Activated CD4-positive, alpha-beta T cell treated with anti-CD3 and anti-CD28 coated beads, Interleukin-10, Interleukin-2, amounts not matched to agents 100 ng/mL and 50 ng/mL, durations not matched to agents 16 hours and 8 hours (primary cell): ENCODE data around the gene WFDC5.

Experiments used
- DNase-seq: peaks from one replicate; pipeline ENCODE4 v3.0.0-alpha.2; 2020

WFDC5 gene

GRCh38 chr20:45113865-45114264, 1.1 kb downstream of the WFDC5 start:
- DNase-seq = no peak

- no peak for DNase-seq
Measured at GRCh38 chr20:45112754-45113153, 2.2 kb downstream of the WFDC5 start.

DNA sequence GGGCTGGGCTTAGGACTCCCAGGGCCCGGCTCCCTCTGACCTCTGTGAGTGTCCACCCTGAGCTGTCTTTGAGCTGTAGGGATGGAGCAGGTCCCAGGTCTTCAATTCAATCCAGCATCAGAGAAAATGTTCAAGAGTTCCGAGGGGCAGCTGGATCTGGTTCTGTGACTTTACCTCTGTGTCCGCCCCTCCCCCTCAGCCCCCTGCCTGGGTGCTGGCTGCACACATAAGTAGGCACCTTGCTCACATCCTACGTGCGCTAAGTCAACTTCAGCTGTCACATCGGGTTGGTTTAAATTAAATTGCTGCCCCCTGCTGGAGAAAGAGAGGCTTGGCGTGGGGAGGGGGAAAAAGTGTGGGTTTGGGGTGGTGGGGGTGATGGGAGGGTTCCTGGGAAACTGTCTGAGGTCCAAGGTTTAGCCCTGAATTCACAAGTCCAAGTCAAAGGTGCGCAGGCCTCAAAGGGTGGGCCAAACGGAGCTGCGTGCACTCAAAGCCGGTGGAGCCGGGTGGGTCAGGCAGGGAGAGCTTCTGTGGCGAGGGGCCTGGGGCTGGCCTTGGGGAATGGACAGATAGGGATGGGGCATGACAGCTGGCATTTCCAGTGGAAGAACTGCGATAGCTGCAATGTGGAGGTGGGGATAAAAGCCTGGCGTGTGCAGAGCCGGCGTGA, 3.0 kb downstream of the WFDC5 start:
- DNase-seq = peak; percentile 39

DNA sequence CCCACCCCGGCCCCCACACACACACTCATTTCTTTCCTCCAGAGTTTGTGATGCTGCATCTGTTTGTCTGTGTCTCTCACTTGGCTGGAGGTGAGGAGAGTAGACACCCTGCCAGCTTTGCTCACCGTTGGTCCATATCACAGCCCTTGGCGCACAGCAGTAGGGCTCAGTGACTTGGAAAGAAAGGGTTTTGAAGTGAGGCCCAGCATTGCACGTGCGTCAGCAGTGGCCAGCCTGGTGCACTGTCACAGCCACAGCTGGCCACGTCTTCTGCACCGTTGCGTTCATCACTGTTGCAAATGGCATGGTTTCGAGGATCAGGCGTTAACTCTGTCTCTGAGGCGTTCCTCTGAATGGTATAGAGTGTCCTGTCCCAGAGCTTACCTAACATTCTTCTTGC, 3.7 kb downstream of the WFDC5 start:
- no peak for DNase-seq

DNA sequence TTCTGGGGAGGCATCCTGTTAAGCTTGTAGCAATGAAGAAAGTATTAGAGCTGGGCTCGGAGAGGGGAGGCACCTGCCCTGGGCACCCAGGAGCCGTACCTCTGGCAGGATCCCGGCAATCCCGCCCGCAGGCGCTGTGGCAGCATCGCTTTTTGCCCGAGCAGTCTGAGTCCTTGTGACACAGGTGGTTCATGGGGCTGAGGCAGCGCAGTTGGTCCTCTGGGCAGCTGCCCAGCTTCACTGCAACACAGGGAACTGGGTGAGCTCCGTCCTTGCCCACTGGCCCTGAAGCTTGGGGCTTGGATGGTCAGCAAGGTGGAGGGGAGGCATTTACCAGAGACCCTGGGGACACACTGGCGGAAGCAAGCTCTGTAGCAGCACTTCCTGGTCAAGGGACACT, 4.7 kb downstream of the WFDC5 start:
- no peak for DNase-seq

DNA sequence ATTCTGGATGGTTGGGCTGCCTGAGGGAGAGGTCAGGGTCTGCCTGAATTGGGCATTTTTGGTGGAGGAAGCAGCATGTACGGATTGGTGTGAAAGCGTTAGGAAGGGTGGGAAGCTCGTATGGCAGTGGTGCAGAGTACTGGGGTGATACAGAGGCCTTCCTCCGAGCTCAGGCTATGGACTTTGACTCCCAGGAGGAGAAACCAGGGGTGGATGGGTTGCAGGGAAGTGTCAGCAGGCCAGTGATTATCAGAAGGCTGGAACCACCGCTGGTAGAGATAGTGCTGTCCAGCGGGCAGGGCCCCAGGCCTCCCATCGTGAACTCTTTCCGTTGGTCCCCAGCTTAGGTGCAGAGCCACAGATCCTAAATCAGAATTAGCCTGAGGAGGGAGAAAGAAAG, 5.3 kb downstream of the WFDC5 start:
- DNase-seq = no peak

GRCh38 chr20:45105317-45105716, 9.7 kb downstream of the WFDC5 start:
- no peak for DNase-seq

GRCh38 chr20:45104786-45105185, 10.2 kb downstream of the WFDC5 start:
- no peak for DNase-seq

GRCh38 chr20:45103072-45103471, 11.9 kb downstream of the WFDC5 start:
- no peak for DNase-seq

- DNase-seq = no peak
Measured at GRCh38 chr20:45101333-45101850, 13.6 kb downstream of the WFDC5 start.

DNA sequence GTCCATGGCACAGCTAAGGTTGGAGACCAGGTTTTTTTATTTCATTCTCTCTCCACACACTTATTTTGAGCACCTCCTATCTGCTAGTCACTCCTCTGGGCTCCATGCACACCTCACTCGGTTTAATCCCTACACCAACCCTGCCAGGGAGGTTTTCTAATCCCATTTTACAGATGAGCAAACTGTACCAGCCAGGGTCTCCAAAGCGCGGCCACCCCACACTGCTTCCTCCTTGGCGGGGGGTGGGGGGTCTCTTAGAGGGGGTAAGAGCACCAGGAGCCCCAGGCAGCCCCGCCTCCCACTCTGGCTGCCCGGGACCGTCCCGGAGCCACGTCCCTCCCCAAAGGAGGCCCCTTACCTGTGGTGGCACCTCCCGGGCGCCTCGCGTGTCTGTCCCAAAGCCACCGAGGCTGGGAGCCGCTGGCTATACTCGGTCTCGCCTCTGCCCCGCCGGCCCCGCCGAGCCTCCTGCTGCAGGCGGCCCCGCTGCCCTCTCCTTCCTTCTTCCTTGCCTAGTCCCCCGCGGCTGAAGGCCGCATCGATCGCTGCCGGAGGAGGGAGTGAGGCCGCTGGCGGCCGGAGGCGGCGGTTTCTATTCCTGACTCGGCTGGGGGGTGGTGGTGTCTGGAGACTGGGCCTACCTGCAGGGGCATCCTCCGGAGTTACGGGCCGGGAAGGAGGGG, 14.3 kb downstream of the WFDC5 start, which contains the start of gene KCNS1:
Gene KCNS1, minus strand, starts transcription at position 565 of the 683 bp plus-strand sequence. CDS start 1,891 bp downstream, outside the sequence.
- no peak for DNase-seq

DNA sequence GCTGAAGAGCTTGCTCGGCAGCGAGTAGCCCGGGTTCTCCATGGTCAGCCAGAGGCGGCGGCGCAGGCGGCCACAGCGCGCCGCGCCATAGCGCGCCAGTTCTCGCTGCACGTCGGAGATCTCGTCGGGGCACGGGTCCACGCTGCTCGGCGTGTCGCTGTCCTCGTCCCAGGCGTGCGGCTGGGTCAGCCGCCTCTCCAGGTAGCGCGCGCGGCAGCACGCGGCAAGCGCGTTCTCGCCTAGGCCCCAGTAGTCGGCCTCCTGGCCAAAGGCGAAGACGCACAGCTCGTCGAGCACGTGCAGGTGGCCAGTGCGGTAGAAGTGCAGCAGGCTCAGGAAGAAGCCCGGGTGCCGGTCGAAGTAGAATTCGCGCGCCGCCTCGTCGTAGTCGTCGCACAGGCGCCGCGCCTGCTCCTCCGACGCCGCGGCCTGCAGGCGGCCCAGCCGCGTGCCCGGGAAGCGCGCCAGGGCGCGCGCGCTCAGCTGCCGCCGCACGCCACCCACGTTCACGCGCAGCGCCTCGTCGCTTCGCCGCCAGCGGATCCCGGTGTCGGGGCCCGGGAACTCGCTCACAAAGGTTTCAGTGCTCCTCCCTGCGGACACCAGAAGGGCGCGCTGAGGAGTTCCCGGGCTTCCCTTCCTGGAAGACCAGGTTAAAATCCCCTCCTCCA, 16.7 kb downstream of the WFDC5 start:
- DNase-seq = peak; percentile 20

DNA sequence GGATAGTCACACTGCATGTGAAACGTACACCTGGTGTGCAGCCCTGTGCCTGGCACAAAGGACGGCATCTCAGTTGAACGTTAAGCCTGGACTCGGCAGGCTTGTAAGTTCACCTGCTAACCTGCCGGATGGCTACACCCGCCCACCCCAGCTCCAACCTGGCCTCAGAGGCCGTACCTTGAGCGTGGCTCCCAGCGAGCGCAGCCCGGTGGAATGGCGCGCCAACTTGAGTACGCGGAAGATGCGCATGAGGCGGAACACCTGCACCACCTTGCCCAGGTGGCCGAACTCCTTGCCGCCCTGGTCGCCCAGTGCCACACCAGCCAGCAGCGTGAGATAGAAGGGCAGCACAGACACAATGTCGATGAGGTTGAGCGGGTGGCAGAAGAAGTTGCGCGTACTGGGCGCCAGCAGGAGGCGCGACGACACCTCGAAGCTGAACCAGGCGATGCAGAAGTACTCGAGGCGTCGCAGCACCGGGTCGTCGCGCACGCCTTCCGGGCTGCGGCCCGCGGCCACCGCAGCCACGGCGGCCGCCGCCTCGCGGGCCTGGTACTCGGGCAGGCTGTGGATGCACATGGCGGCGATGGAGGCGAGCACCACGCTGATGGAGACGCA, 17.4 kb downstream of the WFDC5 start:
- DNase-seq = peak; percentile 59

DNA sequence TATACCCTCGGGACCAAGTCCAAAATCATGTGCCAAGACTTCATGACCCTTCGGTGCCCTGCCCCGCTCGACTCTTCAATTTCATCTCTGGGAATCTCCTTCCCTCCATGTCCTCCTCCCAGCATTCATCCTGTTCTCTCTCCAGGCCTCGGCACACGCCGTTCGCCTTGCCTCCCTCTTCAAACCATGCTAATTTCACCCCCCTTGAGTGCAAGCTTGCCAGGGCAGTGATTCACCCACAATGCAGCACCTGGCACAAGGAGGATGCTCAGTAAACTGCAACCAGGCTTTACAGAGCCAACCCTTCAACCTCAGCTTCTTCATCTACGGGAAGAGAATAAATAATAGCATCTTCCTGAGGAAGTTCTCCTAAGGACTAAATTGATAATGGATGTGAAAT, 18.2 kb downstream of the WFDC5 start:
- no peak for DNase-seq

GRCh38 chr20:45095805-45096238, 19.2 kb downstream of the WFDC5 start:
- peak; percentile 78 for DNase-seq

- DNase-seq = no peak
Measured at GRCh38 chr20:45094864-45095574, 20.0 kb downstream of the WFDC5 start.

- DNase-seq = no peak
Measured at GRCh38 chr20:45094201-45094600, 20.8 kb downstream of the WFDC5 start.

DNA sequence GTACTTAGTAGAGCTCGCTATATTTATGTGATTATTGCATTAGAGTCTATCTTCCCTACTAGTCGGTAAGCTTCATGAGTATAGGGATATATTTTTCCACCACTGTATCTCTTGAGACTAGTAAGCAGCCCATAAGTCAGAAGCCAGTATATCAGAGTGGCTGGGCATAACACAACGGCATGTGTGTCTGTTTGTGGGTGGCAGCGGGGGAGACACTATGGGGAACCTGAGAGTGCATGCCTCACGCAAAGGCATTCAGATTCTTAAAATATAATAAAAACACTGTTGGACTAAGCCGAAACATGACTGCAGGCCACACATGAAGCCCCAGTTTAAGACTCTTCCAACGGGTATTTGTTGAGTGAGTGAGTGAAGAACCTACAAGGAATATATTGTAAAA, 22.1 kb downstream of the WFDC5 start:
- no peak for DNase-seq

DNA sequence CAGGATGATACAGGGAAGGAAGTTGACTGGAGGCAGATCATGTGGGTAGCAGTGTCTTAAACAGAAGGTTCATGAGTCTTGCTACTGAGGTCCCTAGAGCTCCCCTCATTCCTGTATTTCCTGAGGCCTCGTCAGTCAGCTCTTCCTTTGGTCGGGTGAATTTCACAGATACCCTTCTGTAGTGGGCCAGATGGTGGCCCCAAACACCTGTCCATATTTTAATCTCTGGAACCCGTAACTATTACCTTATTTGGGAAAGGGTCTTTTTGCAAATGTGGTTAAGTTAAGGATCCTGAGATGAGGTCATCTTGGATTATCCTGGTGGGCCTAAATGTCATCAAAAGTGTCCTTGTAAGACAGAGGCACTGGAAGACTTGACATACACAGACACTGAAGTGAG, 23.6 kb downstream of the WFDC5 start:
- no peak for DNase-seq

GRCh38 chr20:45090481-45090880, 24.5 kb downstream of the WFDC5 start:
- DNase-seq = no peak

GRCh38 chr20:45088247-45088646, 26.7 kb downstream of the WFDC5 start:
- DNase-seq = no peak

DNA sequence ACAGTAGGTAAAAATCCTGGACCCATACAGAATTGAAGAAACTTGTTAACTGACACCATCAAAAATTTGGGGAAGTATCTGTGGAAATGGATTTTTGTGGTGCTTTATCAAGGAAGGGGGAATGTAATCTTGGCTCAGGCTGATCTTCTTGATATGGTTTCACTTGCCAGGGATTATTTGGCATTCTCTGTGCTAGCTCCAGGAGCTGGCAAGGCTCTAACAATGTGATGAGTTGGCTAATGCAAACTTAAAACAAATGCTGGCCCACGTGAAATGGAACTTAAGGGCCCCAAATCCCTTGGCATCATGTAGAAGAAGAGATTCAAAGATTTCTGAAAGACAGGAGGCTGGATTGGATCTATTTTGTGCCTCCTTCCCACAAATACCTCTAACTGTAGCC, 27.2 kb downstream of the WFDC5 start:
- no peak for DNase-seq
